H1 (cell line): ENCODE results near the gene CCDC73. TPM values are rescaled to one million over a fixed set of nuclear protein-coding genes. Genes with fewer than 3 reads are reported as not detected.

Experiments used
- CHD2 ChIP-seq: IDR thresholded peaks from 2 replicates; pipeline ENCODE4 v1.6.1; 2012; ENCODE audit warnings: low read length, improper control_type of control experiment
- HDAC2 ChIP-seq, 2 experiments: fragments of 300-600 bp in 1 of 2; sonication (generic) in 1 of 2; IDR thresholded peaks; 2 replicates each; pipeline ENCODE4 v1.6.1; 2011 to 2012; ENCODE audit warnings: low read depth in 2 of 2, low read length in 2 of 2, mild to moderate bottlenecking in 2 of 2, moderate library complexity in 2 of 2, borderline replicate concordance in 1 of 2, inconsistent platforms in 1 of 2
- SP2 ChIP-seq: IDR thresholded peaks from 2 replicates; pipeline ENCODE4 v1.6.1; 2012; ENCODE audit warnings: mild to moderate bottlenecking, low read length, inconsistent platforms
- USF2 ChIP-seq: IDR thresholded peaks from 2 replicates; pipeline ENCODE4 v1.6.1; 2011; ENCODE audit warnings: low read length, improper control_type of control experiment
- polyA plus RNA-seq, 7 experiments: library from polyadenylated mRNA; depleted of rRNA in 3 of 7; stranded (reverse) in 5 of 7; unstranded in 2 of 7; fragments of >200 nt in 5 of 7; fragments of 200-250 nt in 2 of 7; gene quantifications; 1 replicate in 5 of 7; 2 replicates in 1 of 7; 4 replicates in 1 of 7; pipeline versions ENCODE4 v1.2.1 to v1.2.3, GENCODE V29; 2011 to 2013; ENCODE audit warnings: missing spikeins in 2 of 7, mixed read lengths in 2 of 7
- total RNA-seq: library from RNA; stranded (reverse); fragmentation: NEBNext Ultra II Directional; extraction: Animal tissue kit (Norgen Biotek cat#: 25700); gene quantifications from 2 replicates; pipeline ENCODE4 v1.2.1, GENCODE V29; 2021

CCDC73 gene
- total and polyA plus RNA-seq, 2 of the 8 experiments (the other 6 are each of a cell fraction or from before 2014, with no cell fraction given), result not detected

- TF ChIP-seq USF2, result no peak
- no peak for TF ChIP-seq HDAC2 (IDR thresholded peaks at IDR 0.05; ENCODE audit: borderline replicate concordance in 1 of 2, low read depth in 2 of 2, low read length in 2 of 2)
- no peak for TF ChIP-seq CHD2
- no peak for TF ChIP-seq SP2
Measured at GRCh38 chr11:32817852-32818183, 23.4 kb upstream of the CCDC73 start (continued).
